NCI-H510A (cell line): ENCODE results near the gene CD244.
A peak's percentile ranks its signal among the peaks of the same experiment; 100 is the strongest.

Source experiments
- DNase-seq: peaks from one replicate; lab custom pipeline; 2025; lab: John Stamatoyannopoulos, UW

Gene CD244

DNA sequence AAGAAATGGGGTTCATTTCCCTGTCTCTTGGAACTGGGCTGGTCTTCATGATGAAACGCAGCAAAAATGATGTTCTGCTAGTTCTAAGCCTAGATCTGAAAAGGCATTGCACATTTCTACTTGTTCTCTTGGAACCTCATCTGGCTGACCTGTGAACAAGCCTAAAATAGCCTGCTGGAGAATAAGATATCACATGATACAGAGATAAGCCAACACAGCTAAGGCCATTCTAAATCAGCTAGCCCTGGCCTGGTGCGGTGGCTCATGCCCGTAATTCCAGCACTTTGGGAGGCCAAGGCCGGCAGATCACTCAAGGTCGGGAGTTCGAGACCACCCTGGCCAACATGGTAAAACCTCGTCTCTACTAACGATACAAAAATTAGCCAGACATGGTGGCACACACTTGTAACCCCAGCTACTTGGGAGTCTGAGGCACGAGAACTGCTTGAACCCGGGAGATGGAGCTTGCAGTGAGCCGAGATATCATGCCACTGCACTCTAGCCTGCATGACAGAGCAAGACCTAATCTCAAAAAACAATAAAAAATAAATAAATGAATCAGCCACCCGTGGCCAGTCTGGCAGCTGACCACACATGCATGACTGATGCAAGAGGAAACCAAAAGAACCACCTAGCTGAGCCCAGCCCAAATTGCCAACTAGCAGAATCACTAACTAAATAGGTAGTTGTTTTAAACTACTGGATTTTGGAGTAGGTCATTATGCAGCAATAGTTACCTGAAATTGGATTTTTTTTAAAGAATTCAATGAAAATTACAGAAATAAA lies 18.0 kb downstream of the CD244 start:
- no peak for DNase-seq

DNA sequence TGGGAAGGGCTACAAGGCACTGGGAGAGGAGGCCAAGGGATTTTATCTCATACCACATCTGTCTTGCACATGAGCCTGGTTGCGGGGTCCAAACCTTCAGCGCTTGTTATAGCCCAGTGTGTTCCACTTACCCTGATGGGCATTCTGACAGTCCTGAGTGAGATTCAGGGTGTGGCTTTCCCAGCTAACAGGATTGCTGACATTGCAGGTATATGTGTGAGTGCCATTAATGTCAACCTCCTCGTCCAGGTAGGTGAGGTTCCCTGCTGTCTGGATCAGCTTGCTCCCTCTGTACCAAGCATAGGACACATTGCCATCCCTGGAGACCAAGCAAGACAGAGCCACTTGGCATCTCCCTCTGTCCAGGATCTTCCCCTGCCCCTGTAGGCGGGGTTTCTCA lies 21.6 kb downstream of the CD244 start:
- no peak for DNase-seq

DNA sequence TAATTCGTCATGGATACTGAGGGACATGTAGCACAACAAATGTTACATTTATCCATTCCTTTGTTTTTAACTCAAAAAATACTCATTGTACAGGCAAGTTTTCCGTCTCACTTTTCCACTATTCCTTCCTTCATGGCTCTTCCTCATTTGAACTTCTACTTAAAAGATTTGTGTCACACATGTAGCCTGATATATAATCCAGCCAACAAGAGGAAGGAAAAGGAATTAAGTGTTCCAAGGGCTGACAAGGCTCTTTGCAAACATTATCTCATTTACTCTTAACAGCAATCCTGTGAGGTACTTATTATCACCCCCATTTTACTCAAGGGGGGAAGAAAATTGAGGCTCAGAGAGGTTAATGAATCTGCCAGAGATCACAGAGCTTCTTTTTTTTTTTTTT lies 22.9 kb downstream of the CD244 start:
- no peak for DNase-seq

DNA sequence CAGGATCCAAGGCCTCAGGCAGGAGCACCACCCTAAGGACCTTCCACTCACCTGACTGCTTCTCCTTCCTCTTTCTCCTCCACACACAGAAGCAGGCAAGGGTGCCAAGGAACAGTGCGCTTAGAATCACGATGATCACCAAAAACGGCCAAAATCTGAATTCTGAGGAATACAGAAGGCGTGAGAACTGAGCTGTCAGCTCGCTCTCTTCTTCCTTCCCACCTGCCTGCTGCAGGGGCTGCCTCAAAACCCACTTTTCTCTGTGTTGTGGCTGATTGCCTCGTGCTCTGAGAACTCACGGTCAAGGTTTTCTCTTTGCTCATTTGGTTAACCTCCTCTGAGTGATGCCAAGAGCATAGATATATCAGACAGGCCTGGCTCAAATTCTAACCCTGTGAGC lies 23.8 kb downstream of the CD244 start:
- no peak for DNase-seq

DNA sequence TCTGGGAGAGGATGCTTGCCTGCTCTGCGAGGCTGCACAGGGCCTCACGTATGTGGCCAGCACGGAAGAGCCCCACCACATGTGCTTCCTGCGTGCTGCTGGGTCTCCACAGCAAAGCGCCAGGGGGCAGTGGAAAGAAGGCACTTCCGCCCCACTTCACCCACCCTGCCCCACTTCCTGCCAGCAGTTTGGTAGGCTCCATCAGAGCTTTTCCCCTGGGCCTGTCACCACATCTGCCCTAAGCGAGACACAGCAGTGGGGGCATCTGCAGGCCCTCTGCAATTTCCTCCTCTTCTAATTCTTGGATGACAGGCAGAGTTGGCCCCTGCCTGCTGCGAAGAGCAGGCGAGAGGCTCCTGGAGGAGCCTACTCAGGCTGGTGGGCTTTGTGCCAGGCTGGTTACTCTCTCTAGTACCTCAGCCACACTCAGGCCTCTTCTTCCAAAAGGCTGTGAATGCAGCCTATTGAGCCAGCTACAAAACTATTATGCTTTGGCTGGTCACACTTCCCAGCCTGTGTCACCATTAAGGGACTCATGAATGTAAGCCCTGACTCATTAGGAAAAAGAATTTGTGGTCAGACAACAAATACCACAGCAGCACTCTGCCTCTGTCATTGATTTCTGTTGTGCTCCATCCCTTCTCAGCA lies 25.0 kb downstream of the CD244 start:
- no peak for DNase-seq

DNA sequence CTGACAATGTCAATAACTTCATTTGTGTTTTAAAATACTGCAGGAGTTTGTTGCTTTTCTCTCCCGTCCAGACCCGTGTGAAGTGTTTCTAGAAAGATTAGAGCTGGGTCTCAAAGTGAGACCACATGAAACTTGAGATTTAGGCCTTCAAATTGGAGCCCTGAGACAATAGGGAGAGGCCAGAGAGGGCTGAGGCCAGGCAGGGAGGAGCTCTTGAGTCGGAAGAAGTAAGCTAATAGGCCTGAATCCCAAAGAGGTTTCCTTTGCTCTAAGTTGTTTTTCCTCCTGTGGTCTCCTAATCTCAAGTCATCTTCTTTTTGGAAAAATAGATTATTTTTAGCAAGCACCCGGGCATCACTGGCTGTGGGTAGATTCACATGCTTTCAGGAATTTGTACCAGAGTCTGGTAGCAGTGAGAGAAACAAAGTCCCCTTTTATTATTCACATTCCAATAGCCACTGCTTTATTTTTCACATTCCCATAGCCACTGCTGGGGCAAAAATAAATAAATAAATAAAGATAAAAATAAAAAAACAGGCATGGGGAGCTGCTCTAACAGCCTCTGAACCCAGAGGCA lies 25.6 kb downstream of the CD244 start:
- no peak for DNase-seq

DNA sequence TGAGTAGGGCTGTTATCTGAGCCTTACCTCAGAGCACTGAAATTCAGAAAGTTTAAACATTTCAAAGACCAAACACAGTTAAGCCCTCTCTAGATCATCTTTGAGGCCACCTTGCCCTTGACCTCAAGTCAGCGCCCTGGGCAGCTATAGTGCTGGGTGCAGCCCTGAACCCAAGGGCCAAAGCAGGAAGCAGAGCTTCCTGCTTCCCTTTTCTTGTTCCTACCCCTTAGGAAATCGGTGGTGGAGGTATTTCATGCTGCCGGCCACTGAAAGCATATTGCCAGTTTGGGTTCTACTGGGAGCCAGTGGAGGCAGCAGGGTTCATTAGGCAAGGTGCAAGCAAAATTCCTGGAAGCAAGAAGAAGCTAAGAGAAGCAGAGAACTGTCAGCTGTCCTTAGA lies 26.1 kb downstream of the CD244 start:
- no peak for DNase-seq

DNA sequence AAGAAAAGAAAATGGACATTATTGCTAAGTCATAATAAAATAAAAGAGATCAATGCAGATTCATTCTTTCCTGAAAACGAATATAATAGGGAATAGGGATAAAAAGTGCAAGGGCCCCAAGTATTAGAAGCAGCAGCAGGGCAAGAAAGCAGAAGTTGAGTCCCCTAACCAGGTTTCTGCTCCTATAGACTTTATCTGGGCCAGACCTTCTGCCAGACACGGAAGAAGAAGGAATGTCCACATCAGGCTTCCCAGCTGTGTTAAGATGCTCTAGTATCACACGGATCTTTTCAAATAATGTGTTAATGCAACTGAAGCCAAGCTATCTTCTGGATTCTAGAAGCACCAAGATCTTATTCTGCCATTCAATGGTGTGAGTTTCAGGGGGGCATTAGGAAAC lies 26.9 kb downstream of the CD244 start:
- no peak for DNase-seq

DNA sequence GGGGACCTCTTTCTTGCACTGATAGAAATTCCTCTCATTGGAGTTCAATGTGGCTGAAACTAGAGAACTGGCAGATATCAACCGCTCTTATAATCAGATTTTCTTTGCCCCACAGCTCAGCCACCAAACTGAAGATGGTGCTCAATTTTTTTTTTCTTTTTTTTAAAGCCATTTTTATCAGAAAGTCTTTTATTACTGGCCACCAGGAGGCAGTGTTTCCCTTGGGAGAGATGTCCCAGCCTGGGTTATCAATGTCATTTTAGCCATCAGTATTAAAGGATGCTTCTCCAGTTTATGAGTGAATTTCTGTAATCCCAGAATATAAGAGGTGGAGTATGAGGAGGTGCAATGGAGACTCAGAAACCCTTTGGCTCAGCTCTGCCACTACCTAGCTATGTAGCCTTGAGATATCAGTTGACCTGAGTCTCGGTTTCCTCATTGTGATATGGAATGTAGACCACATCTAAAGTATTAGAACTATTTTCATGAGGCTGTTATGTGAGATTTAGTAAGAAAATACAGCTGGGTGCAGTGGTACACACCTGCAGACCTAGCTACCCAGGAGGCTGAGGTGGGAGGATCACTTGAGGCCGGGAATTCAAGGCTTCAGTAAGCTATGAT lies 27.6 kb downstream of the CD244 start:
- peak; percentile 8 for DNase-seq

DNA sequence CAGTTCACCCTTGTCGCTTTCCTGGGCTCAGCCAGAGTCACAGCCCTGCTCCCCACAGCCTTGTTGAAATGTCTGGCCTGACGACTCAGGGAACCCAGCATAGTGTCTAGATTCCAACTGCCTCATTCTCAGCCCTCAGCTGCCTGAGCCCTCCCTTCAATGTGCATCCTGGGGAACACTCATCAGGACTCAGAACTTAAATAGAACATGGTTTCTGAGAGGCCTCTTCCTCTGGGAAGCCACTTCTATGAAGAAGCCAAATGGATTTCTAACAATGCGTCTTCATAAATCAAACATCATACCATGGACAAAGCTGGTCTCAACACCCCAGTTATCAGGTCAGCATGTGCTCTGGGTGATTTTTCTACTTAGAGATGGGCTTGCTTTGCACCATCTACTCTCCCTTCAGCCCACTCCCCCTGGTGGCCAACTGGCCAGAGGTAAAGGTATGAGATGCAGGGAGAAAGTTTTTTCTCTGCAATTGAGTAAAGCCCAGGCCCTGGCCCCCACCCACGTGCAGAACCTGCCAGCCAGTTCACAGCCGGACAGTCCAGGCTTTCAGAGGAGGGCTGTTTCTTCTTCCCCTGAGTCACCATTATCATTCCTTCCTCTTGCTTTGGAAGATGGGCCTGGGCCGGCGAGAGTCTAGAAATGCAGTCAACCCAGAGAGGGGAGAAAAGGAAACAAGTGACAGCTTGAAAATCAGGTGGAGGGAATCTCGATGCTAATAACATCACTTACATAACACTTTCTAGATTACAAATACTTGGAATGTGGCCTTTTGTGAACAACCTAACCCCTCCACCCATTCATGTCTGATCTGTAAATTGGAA lies 32.1 kb downstream of the CD244 start:
- peak; percentile 23 for DNase-seq

DNA sequence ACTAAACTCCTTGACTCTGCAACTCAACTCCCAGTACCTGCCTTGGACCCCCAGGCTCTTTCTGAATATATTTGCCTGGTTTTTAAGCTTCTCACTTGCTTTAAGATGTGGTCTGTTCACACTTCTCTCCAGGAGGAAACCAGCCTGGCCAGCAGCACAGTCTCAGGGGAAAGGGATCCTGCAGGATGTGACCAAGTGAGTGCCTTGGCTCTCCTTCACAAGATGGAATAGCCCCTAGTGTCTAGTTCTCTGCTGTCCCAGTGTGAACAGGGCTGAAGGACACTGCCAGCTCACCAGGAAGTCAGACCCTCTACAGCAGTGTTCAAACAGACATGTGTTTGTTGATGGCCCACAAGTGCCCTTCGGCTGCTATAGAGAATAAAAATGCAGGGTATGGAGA lies 32.9 kb downstream of the CD244 start:
- peak; percentile 1 for DNase-seq

DNA sequence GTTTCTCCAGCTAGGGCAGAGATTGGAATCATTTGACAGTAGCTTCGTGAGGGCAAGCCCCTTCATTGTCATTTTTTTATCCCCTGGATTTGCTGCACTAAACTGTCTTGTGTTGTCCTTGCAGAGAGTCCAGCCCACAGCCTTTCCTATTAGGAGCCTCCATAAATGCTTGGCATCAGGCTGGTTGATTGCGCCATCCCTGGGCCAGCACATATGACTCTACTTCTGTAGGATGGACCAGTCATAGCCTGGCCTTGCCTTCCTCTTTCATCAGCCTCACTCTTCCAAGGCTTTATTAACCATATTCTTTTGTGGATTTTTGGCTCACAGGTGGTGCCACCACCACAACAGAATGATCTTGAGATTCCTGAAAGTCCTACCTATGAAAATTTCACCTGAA lies 35.3 kb downstream of the CD244 start:
- no peak for DNase-seq

DNA sequence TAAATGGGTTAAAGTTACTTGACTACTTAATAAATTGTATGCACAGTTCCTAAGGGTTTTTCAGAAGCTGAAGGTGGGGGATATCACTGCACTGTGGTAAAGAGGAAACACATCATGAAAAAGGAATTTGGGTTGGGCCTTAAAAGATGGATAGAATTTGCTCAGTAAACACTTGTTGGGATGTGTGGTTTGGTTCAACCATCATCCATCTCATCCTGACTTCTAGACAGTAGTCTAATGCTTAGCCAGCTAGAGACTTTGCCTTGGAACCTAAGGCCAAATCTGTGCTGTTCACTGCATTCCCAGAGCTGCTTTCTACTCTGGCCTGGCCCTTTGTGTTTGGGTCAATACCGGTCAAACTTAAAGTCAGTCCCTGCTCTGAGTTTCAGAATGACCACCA lies 36.1 kb downstream of the CD244 start:
- no peak for DNase-seq

DNA sequence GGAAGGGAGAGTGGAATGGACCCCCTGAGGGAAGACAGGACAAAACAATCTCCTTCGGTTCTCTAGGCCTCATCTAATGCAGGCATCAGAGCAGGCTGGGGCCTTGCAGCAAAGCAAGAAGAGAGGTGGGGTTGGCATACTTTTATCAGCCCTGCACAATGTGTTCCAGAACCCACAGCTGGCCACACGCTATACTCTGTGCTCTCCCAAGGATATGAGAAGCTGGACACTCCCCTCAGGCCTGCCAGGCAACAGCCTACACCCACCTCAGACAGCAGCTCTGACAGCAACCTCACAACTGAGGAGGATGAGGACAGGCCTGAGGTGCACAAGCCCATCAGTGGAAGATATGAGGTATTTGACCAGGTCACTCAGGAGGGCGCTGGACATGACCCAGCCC lies 39.4 kb downstream of the CD244 start:
- no peak for DNase-seq

DNA sequence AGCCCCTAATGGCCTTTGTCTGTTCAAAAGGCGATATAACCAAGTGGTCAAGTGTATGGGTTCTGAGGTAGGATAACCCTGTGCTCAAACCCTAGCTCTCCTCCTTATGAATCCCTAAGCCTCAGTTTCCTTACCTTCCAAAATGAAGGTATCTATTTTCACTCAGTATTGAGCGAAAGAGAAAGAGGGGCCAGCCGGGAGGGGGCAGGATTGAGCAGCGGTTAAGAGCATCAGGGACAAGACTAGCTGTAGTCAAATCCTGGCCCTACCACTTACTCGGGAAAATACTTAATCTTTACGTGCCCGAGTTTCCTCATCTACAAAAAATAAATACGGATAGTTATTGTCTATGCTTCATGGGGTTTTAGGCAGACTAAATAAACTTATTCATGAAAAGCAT lies 41.1 kb downstream of the CD244 start:
- DNase-seq, result no peak

DNA sequence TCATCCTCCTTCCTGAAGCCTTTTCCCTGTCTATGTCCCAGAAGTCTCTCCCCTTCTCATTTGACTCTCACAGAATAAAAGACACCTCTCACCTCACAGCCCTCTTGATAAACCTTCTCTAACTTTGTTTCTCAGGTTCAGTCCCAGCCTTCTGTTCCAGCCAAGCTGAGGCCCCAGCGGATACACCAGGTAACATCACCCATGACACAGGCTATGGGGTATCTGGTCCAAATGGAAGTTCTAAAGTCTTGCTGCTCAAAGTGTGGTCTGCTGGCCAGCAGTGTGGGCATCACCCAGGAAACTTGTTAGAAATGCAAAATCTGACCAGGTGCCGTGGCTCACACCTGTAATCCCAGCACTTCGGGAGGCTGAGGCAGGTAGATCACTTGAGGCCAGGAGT lies 43.5 kb downstream of the CD244 start:
- no peak for DNase-seq

DNA sequence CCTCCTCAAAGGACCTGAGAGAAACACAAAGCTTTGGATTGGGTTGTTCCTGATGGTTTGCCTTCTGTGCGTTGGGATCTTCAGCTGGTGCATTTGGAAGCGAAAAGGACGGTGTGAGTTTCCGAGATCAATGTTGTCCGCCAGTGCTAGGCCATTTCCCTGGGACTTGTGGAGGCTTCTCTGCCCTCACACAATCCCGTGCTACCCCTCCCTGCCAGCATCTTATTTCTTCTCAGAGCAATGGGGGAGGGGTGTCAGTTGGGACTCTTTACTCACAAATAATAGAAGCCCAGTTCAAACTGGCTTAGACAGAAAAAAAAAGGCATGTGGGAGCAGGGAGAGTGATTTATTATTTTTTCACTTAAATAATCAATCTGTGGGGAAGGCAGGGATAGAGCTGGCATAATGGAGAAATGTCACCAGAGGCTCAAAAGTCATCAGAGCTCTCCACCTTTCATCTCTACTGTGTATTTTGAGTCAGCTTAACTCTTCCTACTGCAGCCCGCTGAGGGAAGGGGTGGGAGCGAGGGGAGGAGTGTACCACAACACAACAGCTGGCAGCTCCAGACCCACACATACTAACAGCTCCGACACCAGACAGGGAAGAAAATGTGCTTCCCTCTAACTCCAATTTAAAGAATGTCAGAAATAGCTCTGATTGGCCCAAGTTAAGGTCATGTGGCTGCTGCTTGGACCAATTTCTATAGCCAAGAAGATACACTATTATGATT lies 44.3 kb downstream of the CD244 start:
- DNase-seq, result no peak

DNA sequence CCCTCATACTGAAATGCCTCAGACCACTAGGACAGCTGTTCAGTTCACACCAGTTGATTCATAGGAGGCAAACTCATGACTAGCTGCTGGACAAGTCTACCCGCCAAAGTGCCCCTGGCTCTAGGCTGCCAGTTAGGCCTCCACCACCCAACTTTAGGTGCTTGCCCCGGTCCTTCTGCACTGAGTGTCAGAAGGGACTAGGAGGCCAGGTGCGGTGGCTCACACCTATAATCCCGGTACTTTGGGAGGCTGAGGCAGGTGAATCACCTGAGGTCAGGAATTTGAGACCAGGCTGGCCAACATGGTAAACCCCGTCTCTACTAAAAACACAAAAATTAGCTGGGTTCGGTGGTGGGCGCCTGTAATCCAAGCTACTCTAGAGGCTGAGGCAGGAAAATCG lies 47.8 kb downstream of the CD244 start:
- no peak for DNase-seq

DNA sequence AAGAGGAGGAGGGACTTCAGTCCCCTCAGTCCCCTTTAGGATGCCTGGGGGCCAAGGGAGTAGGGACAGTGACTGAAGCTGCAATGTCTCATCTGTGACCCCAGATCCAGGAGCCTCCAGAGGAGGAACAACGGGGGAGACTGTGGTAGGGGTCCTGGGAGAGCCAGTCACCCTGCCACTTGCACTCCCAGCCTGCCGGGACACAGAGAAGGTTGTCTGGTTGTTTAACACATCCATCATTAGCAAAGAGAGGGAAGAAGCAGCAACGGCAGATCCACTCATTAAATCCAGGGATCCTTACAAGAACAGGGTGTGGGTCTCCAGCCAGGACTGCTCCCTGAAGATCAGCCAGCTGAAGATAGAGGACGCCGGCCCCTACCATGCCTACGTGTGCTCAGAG lies 48.4 kb downstream of the CD244 start:
- DNase-seq, result no peak

DNA sequence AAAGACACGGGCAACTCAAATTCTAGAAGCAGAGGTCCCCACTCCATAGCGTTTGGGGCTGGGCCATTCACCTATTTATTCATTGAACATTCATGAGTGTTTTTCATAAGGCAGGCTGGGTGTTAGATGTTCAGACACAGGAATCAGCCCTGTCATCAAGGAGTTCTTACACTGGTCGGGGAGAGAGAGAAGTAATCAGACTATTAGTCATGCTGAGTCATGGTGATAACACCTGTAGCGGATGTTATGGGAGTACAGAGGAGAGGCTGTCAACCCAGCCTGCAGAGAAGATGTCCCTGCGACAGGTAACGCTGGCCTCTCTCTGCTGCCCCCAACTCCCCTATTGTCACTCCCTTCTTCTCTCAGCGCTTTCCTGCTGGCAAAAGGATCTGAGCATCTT lies 49.5 kb downstream of the CD244 start:
- no peak for DNase-seq

DNA sequence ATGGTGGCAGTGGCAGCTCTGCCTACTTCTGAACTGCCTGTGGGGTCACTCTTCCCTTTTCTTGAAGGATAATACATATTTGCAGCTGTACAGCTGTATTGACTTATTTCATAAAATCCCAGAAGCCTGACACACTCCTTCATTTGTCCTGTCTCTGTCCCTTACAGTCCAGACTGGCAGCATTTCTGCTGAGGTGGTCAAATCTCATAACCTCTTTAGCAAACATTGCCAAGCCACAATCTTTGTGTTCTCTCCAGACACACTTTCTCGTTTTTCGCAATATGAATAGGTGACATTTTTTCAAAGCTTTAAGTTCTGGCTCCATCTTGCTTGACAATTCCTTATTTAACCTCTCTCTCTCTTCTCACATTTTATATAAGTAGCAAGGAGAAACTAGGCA lies 51.5 kb downstream of the CD244 start:
- DNase-seq, result no peak

DNA sequence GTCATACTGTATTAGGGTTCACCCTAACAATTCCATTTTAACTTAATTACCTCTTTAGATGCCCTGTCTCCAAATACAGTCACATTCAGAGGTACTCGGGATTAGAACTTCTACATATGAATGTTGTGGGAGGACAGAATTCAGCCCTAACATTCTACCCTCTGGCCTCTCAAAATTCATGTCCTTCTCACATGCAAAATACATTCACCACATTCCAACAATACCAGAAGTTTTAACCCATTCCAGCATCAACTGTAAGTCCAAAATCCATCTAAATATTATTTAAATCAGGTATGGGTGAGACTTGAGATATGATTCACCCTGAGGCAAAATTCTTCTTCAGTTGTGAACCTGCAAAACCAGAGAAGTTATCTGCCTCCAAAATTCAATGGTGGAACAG lies 52.2 kb downstream of the CD244 start:
- no peak for DNase-seq
